Lung (tissue), 12 donors: Measurements from ENCODE around the gene DESI2. TPM values are rescaled to one million over a fixed set of nuclear protein-coding genes. Genes with fewer than 3 reads are reported as not detected.

Source experiments
- ATAC-seq: fragments of 200-7000 bp; cut with Tn5 transposase; one replicate; pipeline ENCODE4 v1.9.1; 2020; ENCODE audit warnings: moderate number of reproducible peaks; ENCODE audit not compliant: insufficient read depth, low FRiP score
- DNase-seq, 3 donors: peaks; one replicate each; pipeline ENCODE4 v3.0.0-alpha.2; 2013 to 2017
- H3K27ac ChIP-seq, 2 donors: one replicate each; pipeline ENCODE4 v1.5.1; 2013; ENCODE audit warnings: mild to moderate bottlenecking in 2 of 2, moderate library complexity in 2 of 2, control low read depth in 1 of 2, inconsistent platforms in 1 of 2, low read depth in 1 of 2, low read length in 1 of 2
- H3K27me3 ChIP-seq, 3 donors: one replicate each; pipeline ENCODE4 v1.5.1; 2013; ENCODE audit warnings: low read length in 2 of 3; ENCODE audit not compliant: control insufficient read depth in 3 of 3, insufficient read depth in 3 of 3
- H3K36me3 ChIP-seq, 4 donors: one replicate each; pipeline ENCODE4 v1.5.1; 2013; ENCODE audit warnings: low read length in 4 of 4, mild to moderate bottlenecking in 1 of 4, moderate library complexity in 1 of 4; ENCODE audit not compliant: control insufficient read depth in 4 of 4, insufficient read depth in 4 of 4
- H3K4me1 ChIP-seq, 5 donors: one replicate each; pipeline ENCODE4 v1.5.1; 2013; ENCODE audit warnings: low read length in 5 of 5, mild to moderate bottlenecking in 2 of 5, moderate library complexity in 1 of 5; ENCODE audit not compliant: control insufficient read depth in 5 of 5, insufficient read depth in 5 of 5
- H3K4me3 ChIP-seq: one replicate; pipeline ENCODE4 v1.5.1; 2013; ENCODE audit warnings: mild to moderate bottlenecking, control low read depth, moderate library complexity
- H3K9ac ChIP-seq, 2 donors: one replicate each; pipeline ENCODE4 v1.5.1; 2013; ENCODE audit warnings: low read length in 2 of 2, control low read depth in 1 of 2; ENCODE audit not compliant: insufficient read depth in 1 of 2
- H3K9me3 ChIP-seq, 4 donors: one replicate each; pipeline ENCODE4 v1.5.1; 2013; ENCODE audit warnings: low read length in 3 of 4, mild to moderate bottlenecking in 1 of 4, moderate library complexity in 1 of 4; ENCODE audit not compliant: control insufficient read depth in 4 of 4, insufficient read depth in 3 of 4
- CTCF ChIP-seq: IDR thresholded peaks from 2 replicates; pipeline ENCODE4 v1.5.1; 2012; ENCODE audit warnings: mild to moderate bottlenecking; ENCODE audit errors: control extremely low read depth, extremely low read depth
- WGBS, 2 donors: extraction: QIAGEN DNeasy Blood & Tissue Kit; methylation state at CpG; one replicate each; pipeline ENCODE4 v1.1.7; 2013; 5-methylcytosine and 5-hydroxymethylcytosine counted together
- polyA plus RNA-seq, 2 donors: library from polyadenylated mRNA; stranded (reverse); fragments of 200-250 nt; gene quantifications; one replicate each; pipeline ENCODE4 v1.2.1, GENCODE V29; 2013
- total RNA-seq, 2 donors: library from RNA; depleted of rRNA in 1 of 2; stranded (reverse); fragments of >200 nt in 1 of 2; gene quantifications; one replicate each; pipeline ENCODE4 v1.2.1, GENCODE V29; 2014 to 2021
- donor health status: control.
- donor health status: control.
- donor health status: Bipolar disorder and iron deficiency.
- donor health status: healthy.
- donor health status: DM: yes; HTN: yes; CAD: no.

The DESI2 gene
- total and polyA plus RNA-seq, 4 donors, result 17.1 to 142 (median 35.0) TPM

GRCh38 chr1:244614113-244614836 is 38.7 kb upstream of the DESI2 start:
- H3K4me3 ChIP-seq, result no peak overlapping the region
- 62 to 78% methylated on average over 9 of the region's 9 CpGs for WGBS, 2 donors
- peaks cover 0 to 5% (median 0%) of the 10 kb centered on the region in 5 donors for H3K4me1 ChIP-seq
- peak overlapping the region in 1 of 2 donors; percentile 35 for H3K27ac ChIP-seq
- peak; percentile 75 for ATAC-seq
- DNase-seq, result peak in 1 of 3 donors; percentile 47
- H3K9me3 ChIP-seq, result no peaks in the 10 kb centered on the region
- H3K9ac ChIP-seq, result peak overlapping the region in 1 of 2 donors; percentile 7
- H3K27me3 ChIP-seq, result no peaks in the 10 kb centered on the region
- TF ChIP-seq CTCF, result no peak
- H3K36me3 ChIP-seq, result no peaks in the 10 kb centered on the region

GRCh38 chr1:244614879-244615278 is 38.0 kb upstream of the DESI2 start:
- Histone ChIP-seq H3K4me3 (no peak overlapping the region), H3K9me3 (no peaks in the 10 kb centered on the region), H3K27me3 (no peaks in the 10 kb centered on the region), H3K9ac (no peak overlapping the region), H3K4me1 (peaks cover 0 to 5% (median 0%) of the 10 kb centered on the region in 5 donors), H3K36me3 (no peaks in the 10 kb centered on the region), H3K27ac (peak overlapping the region in 1 of 2 donors; percentile 76)
- ATAC-seq (no peak), DNase-seq (no peak)
- no peak for TF ChIP-seq CTCF
- 40 to 67% methylated on average over 3 of the region's 3 CpGs for WGBS, 2 donors

GRCh38 chr1:244615301-244615700 is 37.6 kb upstream of the DESI2 start:
- ATAC-seq (peak; percentile 19), DNase-seq (no peak)
- Histone ChIP-seq H3K4me3 (no peak overlapping the region), H3K4me1 (peaks cover 0 to 9% (median 0%) of the 10 kb centered on the region in 5 donors), H3K27ac (no peak overlapping the region), H3K36me3 (no peaks in the 10 kb centered on the region), H3K9me3 (no peaks in the 10 kb centered on the region), H3K27me3 (no peaks in the 10 kb centered on the region), H3K9ac (no peak overlapping the region)
- WGBS, 2 donors, result 68 to 76% methylated on average over 6 of the region's 6 CpGs
- no peak for TF ChIP-seq CTCF
